GM12892 (cell line): ENCODE results near the gene MED15.

Source experiments
- DNase-seq: peaks from one replicate; pipeline ENCODE4 v3.0.0; 2011; ENCODE audit not compliant: insufficient read length
- FAIRE-seq: peaks from 2 replicates; lab custom pipeline; 2011; peaks lifted over from hg19 to GRCh38; lab: Jason Lieb, UNC
- POLR2A ChIP-seq: IDR thresholded peaks from 2 replicates; pipeline ENCODE4 v1.6.1; 2011; ENCODE audit warnings: low read depth, low read length, control low read depth
- POLR2AphosphoS5 ChIP-seq: IDR thresholded peaks from 2 replicates; pipeline ENCODE4 v1.6.1; 2011; ENCODE audit warnings: low read depth, low read length, control low read depth
- TAF1 ChIP-seq: IDR thresholded peaks from 2 replicates; pipeline ENCODE4 v1.6.1; 2011; ENCODE audit warnings: low read depth, mild to moderate bottlenecking, control low read depth, low read length, borderline replicate concordance

Gene MED15

DNA sequence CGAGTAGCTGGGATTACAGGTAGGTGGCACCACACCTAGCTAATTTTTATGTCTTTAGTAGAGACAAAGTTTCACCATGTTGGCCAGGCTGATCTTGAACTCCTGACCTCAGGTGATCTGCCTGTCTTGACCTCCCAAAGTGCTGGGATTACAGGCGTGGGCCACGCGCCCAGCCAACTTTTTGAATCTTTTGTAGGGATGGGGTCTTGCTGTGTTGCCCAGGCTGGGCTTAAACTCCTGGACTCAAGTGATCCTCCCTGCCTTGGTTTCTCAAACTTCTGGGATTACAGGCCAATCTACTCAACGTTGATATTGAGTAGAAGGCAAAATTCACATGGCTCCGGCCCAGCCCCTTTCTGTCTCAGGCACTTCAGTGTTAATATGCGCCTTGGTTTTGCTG lies 93.9 kb downstream of the MED15 start:
- FAIRE-seq (no peak), DNase-seq (no peak)
- no peak for TF ChIP-seq POLR2A
- TF ChIP-seq POLR2AphosphoS5, result no peak
- TF ChIP-seq TAF1, result no peak

DNA sequence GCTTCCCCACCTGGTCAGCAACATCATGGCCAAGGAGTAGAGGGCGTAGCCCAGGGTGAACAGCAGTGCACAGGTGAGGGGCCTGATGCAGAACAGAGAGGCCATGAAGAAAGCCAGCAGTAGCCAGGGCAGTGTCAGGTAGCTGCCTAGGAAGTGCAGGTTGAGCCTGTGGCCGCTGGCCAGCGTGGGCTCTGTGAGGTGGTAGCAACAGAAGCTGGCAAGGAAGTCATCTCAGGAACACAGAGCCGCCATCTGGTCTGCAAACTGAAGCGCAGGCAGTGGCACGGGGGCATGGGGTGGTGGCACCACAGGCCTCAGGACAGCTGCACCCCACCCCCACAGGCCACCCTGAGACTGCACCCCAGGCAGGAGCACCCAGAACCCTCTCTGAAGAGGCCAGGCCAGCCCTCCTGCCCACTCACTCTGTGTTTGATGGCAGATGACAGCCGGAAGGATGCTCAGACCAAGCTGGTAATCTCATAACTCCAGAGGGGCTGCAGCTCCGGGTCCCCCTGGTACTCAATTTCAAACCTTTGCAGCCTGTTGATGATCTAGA lies 95.3 kb downstream of the MED15 start:
- no peak for DNase-seq
- no peak for TF ChIP-seq TAF1
- no peak for FAIRE-seq

DNA sequence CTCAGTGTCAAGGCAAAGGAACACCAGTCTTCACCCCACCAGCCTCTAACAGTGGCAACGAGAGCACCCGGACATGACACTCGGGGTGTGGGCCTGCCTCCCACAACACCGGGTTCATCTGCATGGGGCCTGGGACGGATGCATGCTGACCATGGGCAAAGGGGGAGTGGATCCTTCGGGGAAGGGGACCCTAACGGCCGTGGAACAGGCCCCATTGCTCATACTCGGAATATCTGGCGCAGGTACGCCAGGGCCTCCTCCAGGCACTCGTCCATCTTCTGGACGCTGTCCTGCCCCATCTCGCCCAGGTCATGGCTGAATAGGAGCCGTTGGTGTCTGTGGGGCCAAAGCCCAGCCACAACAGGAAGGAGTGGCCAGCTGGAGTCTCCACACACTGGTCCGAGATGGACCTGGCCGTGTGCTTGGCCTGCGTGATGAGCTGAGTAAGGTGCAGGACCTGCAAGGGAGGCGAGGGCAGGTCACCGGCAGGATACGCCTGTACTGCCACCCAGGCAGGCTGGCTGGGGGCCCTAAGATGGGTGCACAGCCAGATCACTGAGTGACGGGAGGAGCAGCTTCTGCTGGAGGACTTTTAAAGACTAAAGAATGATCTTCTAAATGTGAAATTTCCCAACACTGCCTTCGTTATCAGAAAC lies 96.8 kb downstream of the MED15 start:
- TF ChIP-seq POLR2AphosphoS5, result no peak
- no peak for DNase-seq
- no peak for FAIRE-seq

DNA sequence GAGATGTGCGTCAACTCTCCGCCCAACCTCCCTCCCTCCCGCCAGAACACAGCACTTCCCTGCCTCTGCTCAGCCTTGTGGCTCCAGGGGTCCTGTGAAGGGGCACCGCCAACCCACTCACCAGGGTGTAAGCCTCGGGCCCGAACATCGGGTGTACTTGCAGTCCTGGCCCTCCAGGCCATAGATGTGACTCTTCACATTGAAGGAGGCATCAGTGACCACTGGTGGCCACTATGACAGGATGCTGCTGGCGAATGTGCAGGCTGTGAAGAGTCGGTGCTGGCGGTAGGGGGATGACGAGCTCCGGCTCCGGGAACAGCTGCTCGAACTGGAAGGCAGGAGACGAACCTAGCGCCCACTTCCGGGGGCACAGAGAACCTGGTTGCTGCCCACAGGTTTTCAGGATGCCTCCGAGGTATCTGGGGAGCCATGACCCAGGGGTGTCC lies 97.4 kb downstream of the MED15 start:
- FAIRE-seq (no peak), DNase-seq (no peak)
- TF ChIP-seq POLR2AphosphoS5 (no peak), POLR2A (no peak), TAF1 (no peak)

DNA sequence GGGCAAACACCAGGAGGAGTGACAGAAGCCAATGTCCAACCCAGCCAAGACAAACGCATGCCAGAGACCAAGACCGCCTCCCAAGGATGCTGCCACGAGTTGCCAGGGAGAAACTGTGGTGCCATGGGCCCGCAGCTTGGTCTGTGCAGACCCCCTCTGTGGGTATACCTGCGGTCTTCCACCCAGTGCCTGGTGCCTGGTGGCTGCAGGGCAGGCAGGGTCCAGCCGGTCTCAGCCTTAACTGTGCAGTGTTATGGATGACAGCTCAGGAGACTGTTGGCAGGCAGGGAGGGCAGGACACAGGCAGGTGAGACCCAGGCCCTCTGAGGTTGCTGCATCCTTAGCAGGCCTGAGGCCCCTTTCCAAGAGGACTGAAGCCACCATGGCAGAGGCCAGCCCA lies 97.9 kb downstream of the MED15 start:
- TF ChIP-seq TAF1, result no peak
- no peak for TF ChIP-seq POLR2AphosphoS5
- no peak for TF ChIP-seq POLR2A
- FAIRE-seq (no peak), DNase-seq (peak; percentile 14)

DNA sequence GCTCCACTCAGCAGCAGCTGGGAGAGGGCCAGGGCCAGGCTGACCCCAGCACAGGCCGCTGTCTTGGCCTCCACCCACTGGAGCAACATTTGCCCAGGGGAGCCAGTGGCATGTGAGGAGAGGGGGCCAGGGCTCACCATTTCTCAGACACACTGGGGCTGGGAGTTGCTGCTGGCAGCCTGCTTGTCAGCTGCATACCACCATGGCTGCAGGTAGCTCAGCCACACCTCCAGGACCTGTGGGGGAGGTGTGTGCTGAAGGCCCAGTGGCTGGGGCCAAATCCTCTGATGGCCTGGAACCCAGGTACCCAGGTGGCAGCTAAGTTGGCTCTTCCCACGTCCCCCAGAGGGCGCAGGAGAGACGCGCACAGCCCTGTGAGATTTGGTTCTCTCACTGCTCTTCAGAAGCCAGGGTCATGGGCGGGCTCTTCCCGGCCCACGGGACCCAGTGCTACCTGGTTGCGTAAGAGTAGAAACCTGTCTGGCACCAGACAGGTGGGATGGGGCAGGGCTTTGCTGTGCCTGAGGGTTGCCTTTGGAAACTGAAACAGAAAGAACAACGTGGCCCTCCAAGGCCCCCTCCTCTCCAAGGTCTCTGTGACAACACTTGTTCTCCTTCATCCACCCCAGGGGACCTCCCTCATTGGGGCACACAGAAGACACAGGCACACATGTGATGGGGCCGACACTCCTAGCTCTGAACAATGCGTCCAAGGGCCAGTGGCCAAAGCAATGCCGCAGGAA lies 98.8 kb downstream of the MED15 start:
- FAIRE-seq (peak; percentile 89), DNase-seq (peak; percentile 79)
- TF ChIP-seq POLR2AphosphoS5, result no peak
- TF ChIP-seq POLR2A, result no peak
- TF ChIP-seq TAF1, result no peak

DNA sequence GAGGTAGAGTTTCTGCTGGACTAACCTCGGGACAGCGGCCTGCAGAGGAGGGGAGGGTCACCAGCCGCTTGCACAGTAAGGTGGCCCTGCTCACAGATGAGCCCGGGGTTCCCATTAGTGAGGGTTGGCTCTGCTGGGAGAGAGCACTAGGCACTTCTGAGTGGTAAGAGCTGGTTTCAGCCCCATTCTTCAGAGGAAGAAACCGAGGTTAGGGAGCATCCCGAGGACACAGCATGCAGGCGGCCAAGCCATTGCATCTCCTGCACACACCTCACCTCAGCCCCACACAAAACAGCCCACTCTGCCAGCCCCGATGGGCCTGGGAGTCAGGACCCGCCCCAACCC lies 99.3 kb downstream of the MED15 start:
- no peak for TF ChIP-seq POLR2A
- TF ChIP-seq TAF1, result no peak
- TF ChIP-seq POLR2AphosphoS5, result no peak
- FAIRE-seq, result no peak
- no peak for DNase-seq

DNA sequence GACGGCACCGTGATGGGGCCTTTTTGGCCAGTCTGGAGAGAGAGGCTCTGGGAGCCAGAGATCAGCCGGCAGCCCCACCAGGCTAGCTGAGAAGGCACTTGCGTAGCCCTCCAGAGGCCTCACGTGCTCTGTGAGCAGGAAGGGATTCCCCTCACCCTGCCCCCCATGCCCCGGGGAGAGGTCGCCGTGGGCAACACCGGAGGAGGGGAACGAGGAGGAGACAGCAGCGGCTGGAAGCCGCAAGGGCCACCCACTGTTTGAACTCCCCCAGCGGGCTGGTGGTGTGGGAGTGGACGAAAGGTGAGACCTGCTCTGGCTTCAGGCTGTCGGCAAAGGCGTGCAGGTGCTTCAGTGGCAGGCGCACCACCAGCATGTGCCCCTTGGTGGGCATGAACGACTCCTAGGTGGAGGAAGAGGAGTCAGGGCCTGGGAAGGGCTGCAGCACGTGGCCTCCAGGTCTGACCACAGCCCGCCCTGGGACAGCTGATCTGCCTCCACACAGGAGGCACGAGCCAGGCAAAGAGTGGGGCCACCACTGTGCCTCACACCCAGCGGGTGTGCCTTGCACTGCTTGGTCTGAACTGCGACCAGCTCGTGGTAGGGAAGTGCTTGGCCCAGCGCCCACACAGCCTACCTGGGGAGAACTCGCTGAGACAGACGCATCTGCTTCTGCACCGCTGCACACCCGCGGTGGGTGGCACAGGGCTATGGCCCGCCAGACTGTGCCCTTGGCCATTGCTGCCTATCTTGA lies 99.9 kb downstream of the MED15 start:
- no peak for FAIRE-seq
- TF ChIP-seq POLR2AphosphoS5 (no peak), TAF1 (no peak), POLR2A (no peak)
- DNase-seq, result peak; percentile 19

DNA sequence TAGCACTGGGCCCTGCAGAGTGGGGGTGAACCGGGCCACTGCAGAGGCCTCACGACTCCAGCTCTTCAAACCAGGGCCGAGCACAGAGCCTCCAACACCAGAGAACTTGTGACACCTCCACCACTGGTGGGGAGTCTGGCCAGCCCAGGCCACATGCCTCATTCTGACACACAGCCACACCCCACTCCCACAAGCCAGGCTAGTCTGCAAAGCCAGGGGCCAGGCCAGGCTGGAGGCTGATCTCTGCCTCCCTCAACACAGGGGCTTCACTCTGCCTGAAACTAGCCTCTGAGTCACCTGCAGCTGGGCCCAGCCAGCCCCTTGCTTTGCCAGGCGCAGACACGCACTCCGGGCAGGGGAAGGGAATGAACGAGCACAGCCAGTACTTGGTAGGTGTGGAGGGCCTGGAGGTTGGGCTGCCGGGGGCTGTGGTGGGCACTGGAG lies 102.9 kb downstream of the MED15 start:
- FAIRE-seq, result no peak
- TF ChIP-seq POLR2AphosphoS5 (no peak), TAF1 (no peak), POLR2A (no peak)
- DNase-seq, result peak; percentile 6

DNA sequence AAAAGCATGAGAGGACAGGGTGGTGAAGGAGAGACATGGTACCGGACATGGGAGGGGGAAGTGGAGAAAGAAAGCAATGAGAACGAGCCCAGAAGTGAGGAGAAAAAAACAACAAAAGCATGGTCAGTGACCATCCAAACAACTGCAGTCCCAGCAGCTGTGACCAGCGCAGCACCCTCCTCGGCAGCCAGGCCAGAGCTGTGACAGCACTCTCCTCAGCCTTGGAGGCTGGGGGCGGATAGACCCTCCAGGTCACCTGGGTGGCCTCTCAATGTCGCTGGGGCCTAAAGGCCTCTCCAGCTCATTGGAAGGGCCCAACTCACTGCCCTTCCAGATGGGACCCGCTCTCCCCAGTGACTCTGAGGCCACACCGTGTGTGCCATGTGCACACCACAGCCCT lies 103.3 kb downstream of the MED15 start:
- no peak for DNase-seq
- TF ChIP-seq TAF1 (no peak), POLR2A (no peak), POLR2AphosphoS5 (no peak)
- no peak for FAIRE-seq

DNA sequence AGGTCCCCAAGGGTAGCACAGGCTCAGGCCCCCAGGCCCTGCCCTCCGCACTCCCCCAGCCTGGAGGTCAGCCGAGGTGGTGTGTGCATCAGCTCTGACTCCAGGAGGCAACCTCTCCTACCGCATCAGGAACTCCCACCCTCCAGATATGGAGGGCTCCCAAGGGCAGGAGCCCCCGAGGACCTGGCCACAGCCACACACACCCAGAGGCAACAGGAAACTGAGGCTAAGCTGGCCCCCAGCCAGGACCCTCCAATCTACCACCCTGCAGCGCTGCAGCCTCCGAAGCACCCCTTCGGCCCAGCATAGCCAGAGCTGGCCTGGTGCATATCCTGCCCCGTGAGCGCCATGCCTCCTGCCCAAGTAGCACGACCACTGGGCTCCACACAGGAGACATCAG lies 104.0 kb downstream of the MED15 start:
- FAIRE-seq (no peak), DNase-seq (no peak)
- TF ChIP-seq POLR2AphosphoS5, result no peak
- no peak for TF ChIP-seq POLR2A
- TF ChIP-seq TAF1, result no peak
